GM12878 (cell line): Measurements from ENCODE around the gene LIM2. TPM values are rescaled to one million over a fixed set of nuclear protein-coding genes. Genes with fewer than 3 reads are reported as not detected.

Experiments used
- CHD1 ChIP-seq: IDR thresholded peaks from 2 replicates; pipeline ENCODE4 v1.6.1; 2012; ENCODE audit warnings: low read depth, low read length, improper control_type of control experiment
- CREM ChIP-seq: IDR thresholded peaks from 2 replicates; pipeline ENCODE4 v1.6.1; 2014; ENCODE audit warnings: antibody characterized with exemption, low read depth
- EED ChIP-seq: sonication (generic); IDR thresholded peaks from 2 replicates; pipeline ENCODE4 v1.6.1; 2016; ENCODE audit warnings: antibody characterized with exemption, low read depth
- KLF5 ChIP-seq: fragments of 450-650 bp; IDR thresholded peaks from 2 replicates; pipeline ENCODE4 v1.6.1; 2014; ENCODE audit warnings: mild to moderate bottlenecking; ENCODE audit not compliant: partially characterized antibody
- MEF2B ChIP-seq: fragments of 450-650 bp; IDR thresholded peaks from 2 replicates; pipeline ENCODE4 v1.6.1; 2018; ENCODE audit warnings: mild to moderate bottlenecking, moderate library complexity; ENCODE audit not compliant: partially characterized antibody, poor library complexity, severe bottlenecking
- NFXL1 ChIP-seq: fragments of 450-650 bp; IDR thresholded peaks from 2 replicates; pipeline ENCODE4 v1.6.1; 2017; ENCODE audit warnings: antibody characterized with exemption, mild to moderate bottlenecking, borderline replicate concordance
- PKNOX1 ChIP-seq: fragments of 450-650 bp; IDR thresholded peaks from 2 replicates; pipeline ENCODE4 v1.6.1; 2016; ENCODE audit warnings: mild to moderate bottlenecking
- REST ChIP-seq: IDR thresholded peaks from 2 replicates; pipeline ENCODE4 v1.6.1; 2012; ENCODE audit warnings: mild to moderate bottlenecking, low read depth, low read length
- SIN3A ChIP-seq: IDR thresholded peaks from 2 replicates; pipeline ENCODE4 v1.6.1; 2012; ENCODE audit warnings: low read depth, low read length, improper control_type of control experiment
- TCF7 ChIP-seq: IDR thresholded peaks from 2 replicates; pipeline ENCODE4 v1.6.1; 2014; ENCODE audit warnings: antibody characterized with exemption, borderline replicate concordance
- ZBTB11 ChIP-seq: fragments of 450-650 bp; formaldehyde crosslinking; IDR thresholded peaks from 2 replicates; pipeline ENCODE4 v1.5.0; 2022; ENCODE audit warnings: mild to moderate bottlenecking, missing genetic modification characterization
- ZNF687 ChIP-seq: fragments of 450-650 bp; IDR thresholded peaks from 2 replicates; pipeline ENCODE4 v1.6.1; 2017; ENCODE audit warnings: mild to moderate bottlenecking, moderate library complexity
- ZSCAN29 ChIP-seq: fragments of 450-650 bp; IDR thresholded peaks from 2 replicates; pipeline ENCODE4 v1.6.1; 2017; ENCODE audit warnings: mild to moderate bottlenecking, moderate library complexity
- polyA plus RNA-seq, 11 experiments: library from polyadenylated mRNA; depleted of rRNA in 4 of 11; unstranded in 6 of 11; stranded (reverse) in 5 of 11; fragments of >200 nt; fragmentation: Nextera tagmentation in 4 of 11; fragmentation: Illumina TruSeq in 1 of 11; extraction: Ambion mirVana in 4 of 11; extraction: Trizol in 1 of 11; gene quantifications; 1 replicate in 1 of 11; 2 replicates in 10 of 11; pipeline versions ENCODE4 v1.2.1 to v1.2.3, GENCODE V29; 2011 to 2016; ENCODE audit warnings: inconsistent platforms in 2 of 11, missing spikeins in 2 of 11, low read depth in 1 of 11
- total RNA-seq, 4 experiments: library from RNA; depleted of rRNA in 3 of 4; stranded (reverse); fragments of >200 nt in 3 of 4; fragmentation: Illumina TruSeq in 1 of 4; extraction: Trizol in 1 of 4; gene quantifications; 2 replicates each; pipeline versions ENCODE4 v1.2.1 to v1.2.3, GENCODE V29; 2013 to 2021

The LIM2 gene
- total and polyA plus RNA-seq, 10 of the 15 experiments (the other 5 are each of a cell fraction or from before 2014, with no cell fraction given), result not detected

GRCh38 chr19:51427201-51427600 is 39.4 kb upstream of the LIM2 start (continued):
- no peak for TF ChIP-seq REST
- TF ChIP-seq PKNOX1, result no peak
- TF ChIP-seq NFXL1, result no peak
- no peak for TF ChIP-seq CREM
- TF ChIP-seq TCF7, result no peak
- TF ChIP-seq SIN3A, result no peak
- TF ChIP-seq CHD1, result no peak
- no peak for TF ChIP-seq ZSCAN29
- no peak for TF ChIP-seq MEF2B
- TF ChIP-seq ZNF687, result no peak
- TF ChIP-seq EED, result no peak
- TF ChIP-seq KLF5, result no peak
- no peak for TF ChIP-seq ZBTB11
